ENCODE data around the gene DGCR2.

The DGCR2 gene

GRCh38 chr22:19107730-19108074 lies 14.5 kb downstream of the DGCR2 start:
- no peak for DNase-seq (ENCODE audit: low read depth)
- no peak overlapping the region for H3K4me3 ChIP-seq (replicated peaks; ENCODE audit: low read depth, low read length)
- no peak for TF ChIP-seq CTCF (IDR thresholded peaks at IDR 0.05; ENCODE audit: low read length, missing control alignments)

- H3K4me3 ChIP-seq (replicated peaks; ENCODE audit: low read depth, low read length) = no peak overlapping the region
- no peak for TF ChIP-seq CTCF (IDR thresholded peaks at IDR 0.05; ENCODE audit: low read length, missing control alignments)
These were observed 15.1 kb downstream of the DGCR2 start for GRCh38 chr22:19106886-19107729.

GRCh38 chr22:19105867-19106802 lies 16.1 kb downstream of the DGCR2 start:
- H3K4me3 ChIP-seq (replicated peaks; ENCODE audit: low read depth, low read length) = no peak overlapping the region
- DNase-seq (ENCODE audit: low read depth) = no peak
- TF ChIP-seq CTCF (IDR thresholded peaks at IDR 0.05; ENCODE audit: low read length, missing control alignments) = peak; percentile 28

More at GRCh38 chr22:19106886-19107729, 15.1 kb downstream of the DGCR2 start:
- no peak for DNase-seq (ENCODE audit: low read depth)

- DNase-seq (ENCODE audit: low read depth) = no peak
- TF ChIP-seq CTCF (IDR thresholded peaks at IDR 0.05; ENCODE audit: low read length, missing control alignments) = no peak
These were observed 16.8 kb downstream of the DGCR2 start for GRCh38 chr22:19105456-19105855.

GRCh38 chr22:19103880-19104821 lies 18.1 kb downstream of the DGCR2 start:
- no peak overlapping the region for H3K4me3 ChIP-seq (replicated peaks; ENCODE audit: low read depth, low read length)
- DNase-seq (ENCODE audit: low read depth) = no peak
- no peak for TF ChIP-seq CTCF (IDR thresholded peaks at IDR 0.05; ENCODE audit: low read length, missing control alignments)

More at GRCh38 chr22:19105456-19105855, 16.8 kb downstream of the DGCR2 start:
- no peak overlapping the region for H3K4me3 ChIP-seq (replicated peaks; ENCODE audit: low read depth, low read length)

GRCh38 chr22:19098157-19098556 lies 24.1 kb downstream of the DGCR2 start:
- TF ChIP-seq CTCF (IDR thresholded peaks at IDR 0.05; ENCODE audit: low read length, missing control alignments) = no peak
- no peak overlapping the region for H3K4me3 ChIP-seq (replicated peaks; ENCODE audit: low read depth, low read length)
- no peak for DNase-seq (ENCODE audit: low read depth)
